D721Med (cell line): ENCODE measurements around the gene WFDC12.

ENCODE experiments used
- DNase-seq: peaks from one replicate; pipeline ENCODE4 v3.0.0; 2011; ENCODE audit warnings: low spot score; ENCODE audit not compliant: insufficient read length
- FAIRE-seq: peaks from 2 replicates; lab custom pipeline; 2011; peaks lifted over from hg19 to GRCh38; lab: Jason Lieb, UNC
- TF ChIP-seq, protein P1 (sequence below): IDR thresholded peaks from 2 replicates; pipeline ENCODE4 v1.5.1; 2012; ENCODE audit warnings: mild to moderate bottlenecking, control low read depth; ENCODE audit not compliant: insufficient read depth; ENCODE audit errors: missing control alignments

The WFDC12 gene

DNA sequence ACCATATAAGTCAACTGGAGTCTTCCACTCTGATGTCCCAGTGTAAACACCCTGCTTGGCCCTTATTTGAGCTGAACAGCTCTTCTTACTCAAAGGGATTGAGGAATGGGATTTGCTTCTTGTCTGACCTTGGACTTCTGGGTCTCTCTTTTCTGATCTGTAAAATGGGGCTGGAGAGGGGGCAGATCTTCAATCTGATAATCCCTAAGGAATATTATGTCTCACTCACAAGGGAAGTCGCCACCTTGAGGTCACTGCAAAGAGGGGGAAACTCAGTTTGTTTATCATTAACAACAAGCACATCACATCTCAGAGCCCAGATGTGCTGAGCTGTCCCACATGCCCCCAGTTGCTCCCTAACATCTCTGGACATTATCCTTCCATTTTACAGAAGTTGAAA is 38.4 kb downstream of the WFDC12 start:
- TF ChIP-seq, protein P1, sequence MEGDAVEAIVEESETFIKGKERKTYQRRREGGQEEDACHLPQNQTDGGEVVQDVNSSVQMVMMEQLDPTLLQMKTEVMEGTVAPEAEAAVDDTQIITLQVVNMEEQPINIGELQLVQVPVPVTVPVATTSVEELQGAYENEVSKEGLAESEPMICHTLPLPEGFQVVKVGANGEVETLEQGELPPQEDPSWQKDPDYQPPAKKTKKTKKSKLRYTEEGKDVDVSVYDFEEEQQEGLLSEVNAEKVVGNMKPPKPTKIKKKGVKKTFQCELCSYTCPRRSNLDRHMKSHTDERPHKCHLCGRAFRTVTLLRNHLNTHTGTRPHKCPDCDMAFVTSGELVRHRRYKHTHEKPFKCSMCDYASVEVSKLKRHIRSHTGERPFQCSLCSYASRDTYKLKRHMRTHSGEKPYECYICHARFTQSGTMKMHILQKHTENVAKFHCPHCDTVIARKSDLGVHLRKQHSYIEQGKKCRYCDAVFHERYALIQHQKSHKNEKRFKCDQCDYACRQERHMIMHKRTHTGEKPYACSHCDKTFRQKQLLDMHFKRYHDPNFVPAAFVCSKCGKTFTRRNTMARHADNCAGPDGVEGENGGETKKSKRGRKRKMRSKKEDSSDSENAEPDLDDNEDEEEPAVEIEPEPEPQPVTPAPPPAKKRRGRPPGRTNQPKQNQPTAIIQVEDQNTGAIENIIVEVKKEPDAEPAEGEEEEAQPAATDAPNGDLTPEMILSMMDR = no peak
- FAIRE-seq = no peak
- no peak for DNase-seq

DNA sequence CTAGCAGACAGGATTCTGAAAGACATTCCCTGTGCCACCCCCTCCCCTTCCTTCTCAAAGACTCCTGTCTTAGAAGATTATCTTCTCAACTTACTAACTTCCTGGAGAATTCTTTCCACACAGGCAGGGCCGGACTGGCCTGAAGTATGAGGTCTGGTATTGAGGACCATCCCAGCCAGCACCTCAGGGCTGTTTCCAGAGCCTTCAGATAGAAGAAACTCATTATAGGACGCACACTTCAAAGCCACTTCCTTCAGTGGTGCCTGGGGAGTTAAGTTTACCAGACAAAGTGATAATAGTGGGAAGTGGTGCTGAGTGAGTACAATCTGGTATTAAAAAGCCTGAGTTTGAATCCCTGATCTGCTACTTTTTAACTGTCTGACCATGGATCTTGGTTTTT is 39.0 kb downstream of the WFDC12 start:
- DNase-seq (no peak), FAIRE-seq (no peak)
- TF ChIP-seq, protein P1 = no peak

DNA sequence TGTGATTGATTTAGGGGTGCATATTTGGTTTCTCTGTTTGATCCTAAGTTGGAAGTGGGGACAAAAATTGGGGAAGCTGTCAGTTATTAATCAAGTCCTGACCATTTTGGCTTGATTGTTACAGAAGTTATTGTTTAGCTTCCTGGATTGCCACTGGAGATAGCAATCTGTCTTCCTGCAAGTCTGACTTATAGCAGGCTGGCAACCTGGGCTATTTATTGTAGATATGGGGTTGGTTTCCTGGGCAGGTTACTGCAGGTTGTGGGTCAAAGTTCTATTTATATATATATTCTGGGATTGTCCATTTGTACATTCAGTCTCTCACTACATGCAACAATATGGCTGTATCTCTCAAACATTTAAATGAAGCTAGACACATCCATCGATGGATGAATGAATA is 41.1 kb downstream of the WFDC12 start:
- TF ChIP-seq, protein P1 = no peak
- FAIRE-seq = no peak

DNA sequence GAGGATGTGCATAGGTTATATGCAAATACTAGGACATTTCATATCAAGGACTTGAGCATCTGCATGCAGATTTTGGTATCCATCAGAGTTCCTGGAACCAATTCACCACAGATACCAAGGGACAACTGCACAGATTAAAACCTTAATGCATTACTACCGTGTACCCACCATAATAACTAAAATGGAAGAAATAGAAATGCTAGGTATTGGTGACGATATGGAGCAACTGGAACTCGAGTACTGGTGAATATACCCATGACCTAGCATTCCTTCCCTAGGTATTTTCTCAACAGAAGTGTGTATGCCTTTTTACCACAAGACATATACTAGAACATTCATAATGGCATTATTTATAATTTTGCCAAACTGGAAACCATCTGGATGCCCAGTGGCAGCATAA is 41.8 kb downstream of the WFDC12 start:
- DNase-seq (no peak), FAIRE-seq (no peak)
- TF ChIP-seq, protein P1 = no peak

More for the DNA sequence above, 41.1 kb downstream of the WFDC12 start:
- no peak for DNase-seq

DNA sequence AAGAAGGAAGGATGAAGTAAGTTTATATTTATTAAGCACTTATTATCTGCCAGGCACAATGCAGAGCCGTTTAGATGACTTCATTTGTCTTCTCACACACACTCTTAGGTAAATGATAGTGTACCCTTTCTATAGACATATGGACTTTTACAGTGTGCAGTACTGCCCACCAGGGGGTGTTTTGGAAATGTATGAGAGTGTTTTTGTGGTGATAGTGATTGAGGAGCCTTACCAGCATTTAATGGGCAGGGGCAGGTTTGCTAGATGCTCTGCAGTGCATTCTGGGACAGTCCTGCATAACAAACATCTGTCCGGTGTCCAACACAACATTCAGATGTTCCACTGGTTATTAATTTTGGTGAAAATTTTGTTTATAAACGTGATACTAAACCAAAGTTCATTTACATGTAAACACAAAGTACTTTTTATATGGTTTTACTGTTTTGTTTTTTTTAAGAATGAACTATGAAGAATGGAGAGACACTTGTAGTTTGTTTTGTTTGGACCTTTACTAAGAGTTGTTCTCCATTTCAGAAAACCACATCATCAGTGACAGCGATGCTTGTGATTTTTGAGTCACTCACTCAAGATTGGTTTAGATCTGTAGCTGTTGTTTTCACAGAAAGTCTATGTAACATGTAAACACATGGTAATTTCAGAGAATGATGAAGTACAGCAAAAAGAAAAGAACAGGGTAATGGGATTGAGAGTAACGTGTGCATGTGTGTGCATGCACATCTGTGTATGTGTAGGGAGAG is 43.2 kb downstream of the WFDC12 start:
- TF ChIP-seq, protein P1 = peak; percentile 19
- no peak for DNase-seq
- no peak for FAIRE-seq

DNA sequence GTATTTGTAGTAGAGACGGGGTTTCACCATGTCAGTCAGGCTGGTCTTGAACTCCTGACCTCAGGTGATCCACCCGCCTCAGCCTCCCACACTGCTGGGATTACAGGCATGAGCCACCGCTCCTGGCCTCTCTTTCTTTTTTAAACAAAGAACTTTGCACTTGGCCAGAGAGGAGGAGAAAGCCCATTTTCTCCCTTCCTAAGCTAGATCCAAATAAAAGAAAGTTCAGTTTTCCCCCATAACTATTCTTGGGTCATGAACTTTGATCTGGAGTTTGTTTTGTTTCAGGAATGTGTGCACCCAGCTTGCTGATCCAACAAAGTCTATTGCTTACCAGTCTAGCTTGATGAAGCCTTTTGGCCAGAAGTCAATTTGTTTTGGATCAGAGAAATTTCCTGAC is 46.7 kb downstream of the WFDC12 start:
- FAIRE-seq = no peak

More for the DNA sequence above, 46.7 kb downstream of the WFDC12 start:
- TF ChIP-seq, protein P1 = no peak
- no peak for DNase-seq
